ENCODE results near the gene NR1I3. TPM values are rescaled to one million over a fixed set of nuclear protein-coding genes. Genes with fewer than 3 reads are reported as not detected.

The NR1I3 gene
- not detected for polyA plus RNA-seq (2013, experiment 1 of 2)
- polyA plus RNA-seq (2013, experiment 2 of 2): not detected

GRCh38 chr1:161238039-161238473 is at the start of gene NR1I3:
Gene NR1I3 (minus strand): TSS chr1:161238203. CDS start chr1:161236565, 1,638 bp downstream.
- H3K4me1 ChIP-seq (ENCODE audit: control insufficient read depth, insufficient read depth, low read length, poor library complexity, severe bottlenecking): no peaks in the 10 kb centered on the region
- H3K9me3 ChIP-seq (ENCODE audit: control insufficient read depth, low read length): no peaks in the 10 kb centered on the region
- 65 to 76% methylated on average over 3 of the region's 4 CpGs for WGBS, 2 experiments (ENCODE audit: insufficient coverage in 2 of 2)
- H3K36me3 ChIP-seq (ENCODE audit: control insufficient read depth, insufficient read depth, low read length): no peaks in the 10 kb centered on the region
- no peak within 1 kb of the TSS for H3K27ac ChIP-seq (ENCODE audit: low read depth, low read length, severe bottlenecking)
- no peak within 1 kb of the TSS for H3K4me3 ChIP-seq (ENCODE audit: extremely low read depth, insufficient read depth, low read length, poor library complexity, severe bottlenecking)

DNA sequence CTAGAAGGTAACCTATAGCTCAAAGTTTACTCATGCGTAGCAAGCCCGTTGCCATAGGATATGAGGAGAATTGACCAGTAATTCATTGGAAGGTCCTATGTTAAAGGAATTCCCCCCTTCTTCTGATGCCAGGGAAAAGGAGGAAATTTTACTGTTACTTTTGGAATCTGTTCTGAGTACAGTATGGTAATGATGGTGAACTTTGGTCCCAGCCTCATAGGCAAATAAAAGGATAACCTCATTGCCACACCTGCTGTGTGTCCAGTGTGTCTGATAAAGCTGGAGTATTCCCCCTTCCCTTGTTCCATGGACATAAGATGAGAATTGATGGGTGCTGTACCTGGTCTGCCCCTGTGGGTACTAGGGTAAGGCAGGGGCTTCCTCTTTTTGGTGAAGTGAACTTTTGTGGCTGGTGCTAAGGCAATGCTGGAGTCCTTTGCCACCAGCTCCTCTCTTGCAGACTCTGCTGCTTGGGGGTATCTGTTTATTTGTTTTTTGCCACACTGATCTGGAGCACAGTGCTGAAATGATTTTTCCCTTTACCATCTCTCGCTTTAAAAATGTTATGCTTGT is 49.6 kb upstream of the NR1I3 start:
- H3K9me3 ChIP-seq (ENCODE audit: control insufficient read depth, low read length): no peaks in the 10 kb centered on the region
- H3K36me3 ChIP-seq (ENCODE audit: control insufficient read depth, insufficient read depth, low read length): no peaks in the 10 kb centered on the region
- H3K27ac ChIP-seq (ENCODE audit: low read depth, low read length, severe bottlenecking): no peak overlapping the region
- H3K4me1 ChIP-seq (ENCODE audit: control insufficient read depth, insufficient read depth, low read length, poor library complexity, severe bottlenecking): no peaks in the 10 kb centered on the region
- no peak overlapping the region for H3K4me3 ChIP-seq (ENCODE audit: extremely low read depth, insufficient read depth, low read length, poor library complexity, severe bottlenecking)
- WGBS, 2 experiments (ENCODE audit: insufficient coverage in 2 of 2): 80% methylated on average over 1 of the region's 3 CpGs; no CpG with 5 or more reads in 1 of the 2 experiments

- Histone ChIP-seq H3K27ac (ENCODE audit: low read depth, low read length, severe bottlenecking) (no peak overlapping the region), H3K4me3 (ENCODE audit: extremely low read depth, insufficient read depth, low read length, poor library complexity, severe bottlenecking) (no peak overlapping the region), H3K4me1 (ENCODE audit: control insufficient read depth, insufficient read depth, low read length, poor library complexity, severe bottlenecking) (no peaks in the 10 kb centered on the region), H3K9me3 (ENCODE audit: control insufficient read depth, low read length) (no peaks in the 10 kb centered on the region), H3K36me3 (ENCODE audit: control insufficient read depth, insufficient read depth, low read length) (no peaks in the 10 kb centered on the region)
- 68 to 83% methylated on average over 2 to 4 of the region's 5 CpGs for WGBS, 2 experiments (ENCODE audit: insufficient coverage in 2 of 2)
Observed at GRCh38 chr1:161285521-161285920, 47.5 kb upstream of the NR1I3 start.

DNA sequence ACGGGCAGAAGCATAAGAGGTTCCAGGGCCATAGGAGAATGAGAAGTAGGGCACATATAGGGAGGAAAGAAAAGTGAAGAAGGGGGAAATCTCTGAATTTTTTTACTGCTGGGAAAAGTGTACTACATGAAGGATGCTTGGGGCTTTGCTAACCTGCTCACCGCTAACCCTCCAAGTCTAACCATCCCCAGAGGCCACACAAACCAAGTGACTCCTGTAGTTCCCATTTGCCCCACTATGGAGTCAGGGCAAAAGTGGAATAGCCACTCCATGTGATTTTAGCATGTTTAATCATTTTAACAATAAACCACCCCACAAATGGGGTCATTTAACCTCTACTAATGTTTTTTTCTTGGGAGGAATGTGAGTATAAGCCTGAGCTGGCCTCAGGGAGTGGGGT is 47.1 kb upstream of the NR1I3 start:
- 75% methylated on average over 1 to 2 of the region's 2 CpGs for WGBS, 2 experiments (ENCODE audit: insufficient coverage in 2 of 2)
- Histone ChIP-seq H3K4me3 (ENCODE audit: extremely low read depth, insufficient read depth, low read length, poor library complexity, severe bottlenecking) (no peak overlapping the region), H3K9me3 (ENCODE audit: control insufficient read depth, low read length) (no peaks in the 10 kb centered on the region), H3K4me1 (ENCODE audit: control insufficient read depth, insufficient read depth, low read length, poor library complexity, severe bottlenecking) (no peaks in the 10 kb centered on the region), H3K36me3 (ENCODE audit: control insufficient read depth, insufficient read depth, low read length) (no peaks in the 10 kb centered on the region), H3K27ac (ENCODE audit: low read depth, low read length, severe bottlenecking) (no peak overlapping the region)

DNA sequence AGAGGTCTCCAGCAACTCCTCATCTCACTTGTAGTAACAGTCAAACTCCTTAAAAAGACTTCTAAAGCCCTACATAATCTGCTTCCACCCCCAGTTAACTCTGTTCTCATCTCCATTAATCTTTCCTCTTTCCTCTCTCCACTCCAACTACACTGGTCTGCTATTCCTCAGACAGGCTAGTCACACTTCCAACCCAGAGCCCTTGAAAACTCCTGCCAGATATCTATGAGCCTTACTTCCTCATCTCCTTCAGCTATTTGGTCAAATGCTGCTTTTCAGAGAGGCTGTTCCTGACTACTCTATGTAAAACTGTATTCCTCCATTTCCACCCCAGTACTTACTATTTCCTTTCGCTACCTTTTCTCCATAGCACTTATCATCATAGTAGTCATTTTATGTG is 45.0 kb upstream of the NR1I3 start:
- WGBS, 2 experiments (ENCODE audit: insufficient coverage in 2 of 2): no CpG with 5 or more reads among the region's 1 CpG
- Histone ChIP-seq H3K4me3 (ENCODE audit: extremely low read depth, insufficient read depth, low read length, poor library complexity, severe bottlenecking) (no peak overlapping the region), H3K9me3 (ENCODE audit: control insufficient read depth, low read length) (no peaks in the 10 kb centered on the region), H3K36me3 (ENCODE audit: control insufficient read depth, insufficient read depth, low read length) (no peaks in the 10 kb centered on the region), H3K4me1 (ENCODE audit: control insufficient read depth, insufficient read depth, low read length, poor library complexity, severe bottlenecking) (no peaks in the 10 kb centered on the region), H3K27ac (ENCODE audit: low read depth, low read length, severe bottlenecking) (no peak overlapping the region)

DNA sequence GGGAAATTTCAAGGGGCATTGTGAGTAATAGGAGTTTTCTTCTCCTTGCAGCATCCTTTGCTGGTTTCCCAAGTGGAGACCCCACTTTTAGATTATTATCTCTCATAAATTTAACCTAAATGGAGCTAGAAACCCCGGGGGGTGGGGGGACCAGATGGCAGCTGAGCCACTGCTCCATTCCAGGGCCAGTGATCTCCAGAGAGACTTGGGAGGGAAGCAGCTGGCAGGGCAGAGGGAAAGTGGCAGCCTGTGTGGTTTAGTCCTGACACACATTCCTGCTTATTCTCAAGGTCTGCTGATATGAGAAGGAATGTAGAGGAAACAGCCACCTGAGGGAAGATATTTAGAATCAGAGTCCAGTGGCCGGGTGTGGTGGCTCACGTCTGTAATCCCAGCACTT is 36.9 kb upstream of the NR1I3 start:
- Histone ChIP-seq H3K27ac (ENCODE audit: low read depth, low read length, severe bottlenecking) (peak overlapping the region; percentile 19), H3K4me3 (ENCODE audit: extremely low read depth, insufficient read depth, low read length, poor library complexity, severe bottlenecking) (no peak overlapping the region), H3K36me3 (ENCODE audit: control insufficient read depth, insufficient read depth, low read length) (no peaks in the 10 kb centered on the region), H3K9me3 (ENCODE audit: control insufficient read depth, low read length) (no peaks in the 10 kb centered on the region), H3K4me1 (ENCODE audit: control insufficient read depth, insufficient read depth, low read length, poor library complexity, severe bottlenecking) (no peaks in the 10 kb centered on the region)
- WGBS, 2 experiments (ENCODE audit: insufficient coverage in 2 of 2): 80% methylated on average over 3 of the region's 3 CpGs; no CpG with 5 or more reads in 1 of the 2 experiments

- WGBS, 2 experiments (ENCODE audit: insufficient coverage in 2 of 2): 67 to 77% methylated on average over 2 to 3 of the region's 3 CpGs
Observed at GRCh38 chr1:161273402-161273801, 35.4 kb upstream of the NR1I3 start.

DNA sequence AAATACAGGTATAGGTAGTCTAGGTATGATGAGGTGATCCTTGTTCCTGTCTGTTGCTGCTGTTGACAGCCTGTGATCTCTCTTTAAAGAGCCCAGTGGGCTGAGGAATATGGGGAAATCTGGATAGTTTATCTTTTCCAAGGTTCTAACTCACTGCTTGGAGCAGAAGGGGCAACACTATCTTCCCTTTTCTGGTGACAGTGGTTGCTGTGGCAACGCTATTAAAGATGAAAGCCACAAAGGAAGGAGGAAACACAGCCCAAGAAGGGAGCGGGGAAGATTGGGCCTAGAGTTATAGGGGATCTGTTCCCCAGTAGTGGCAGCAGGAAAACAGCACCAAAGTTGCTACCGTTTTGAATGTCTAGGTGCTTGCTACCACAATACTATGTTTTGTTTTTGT is 29.3 kb upstream of the NR1I3 start:
- Histone ChIP-seq H3K4me1 (ENCODE audit: control insufficient read depth, insufficient read depth, low read length, poor library complexity, severe bottlenecking) (peaks cover 9% of the 10 kb centered on the region), H3K27ac (ENCODE audit: low read depth, low read length, severe bottlenecking) (no peak overlapping the region), H3K36me3 (ENCODE audit: control insufficient read depth, insufficient read depth, low read length) (no peaks in the 10 kb centered on the region), H3K4me3 (ENCODE audit: extremely low read depth, insufficient read depth, low read length, poor library complexity, severe bottlenecking) (no peak overlapping the region), H3K9me3 (ENCODE audit: control insufficient read depth, low read length) (no peaks in the 10 kb centered on the region)
- WGBS, 2 experiments (ENCODE audit: insufficient coverage in 2 of 2): 73 to 92% methylated on average over 2 to 3 of the region's 3 CpGs

More at GRCh38 chr1:161273402-161273801, 35.4 kb upstream of the NR1I3 start:
- no peak overlapping the region for H3K4me3 ChIP-seq (ENCODE audit: extremely low read depth, insufficient read depth, low read length, poor library complexity, severe bottlenecking)
- no peaks in the 10 kb centered on the region for H3K36me3 ChIP-seq (ENCODE audit: control insufficient read depth, insufficient read depth, low read length)
- H3K27ac ChIP-seq (ENCODE audit: low read depth, low read length, severe bottlenecking): no peak overlapping the region
- H3K9me3 ChIP-seq (ENCODE audit: control insufficient read depth, low read length): no peaks in the 10 kb centered on the region
- no peaks in the 10 kb centered on the region for H3K4me1 ChIP-seq (ENCODE audit: control insufficient read depth, insufficient read depth, low read length, poor library complexity, severe bottlenecking)

DNA sequence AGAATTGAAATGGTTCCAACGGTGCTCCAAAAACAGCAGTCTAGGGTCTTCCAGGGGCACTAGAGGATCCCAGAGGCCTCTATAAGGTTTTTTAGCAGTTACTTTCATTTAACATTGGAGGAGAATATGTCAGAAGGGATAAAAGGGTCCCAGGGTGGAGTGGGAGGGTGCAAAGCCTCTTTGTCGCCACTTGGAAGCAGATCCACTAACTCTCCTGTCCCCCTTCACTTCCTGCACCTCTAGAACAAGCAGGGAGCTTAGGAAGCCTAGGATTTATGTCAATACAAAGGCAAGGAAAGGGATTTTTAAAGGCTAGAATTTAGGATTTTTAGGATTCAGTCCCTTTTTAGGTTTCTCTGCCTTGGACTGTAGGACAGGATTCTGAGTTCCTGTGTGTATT is 28.8 kb upstream of the NR1I3 start:
- H3K4me1 ChIP-seq (ENCODE audit: control insufficient read depth, insufficient read depth, low read length, poor library complexity, severe bottlenecking): peaks cover 9% of the 10 kb centered on the region
- peak overlapping the region; percentile 5 for H3K27ac ChIP-seq (ENCODE audit: low read depth, low read length, severe bottlenecking)
- WGBS, 2 experiments (ENCODE audit: insufficient coverage in 2 of 2): 77 to 83% methylated on average over 1 to 2 of the region's 2 CpGs
- H3K9me3 ChIP-seq (ENCODE audit: control insufficient read depth, low read length): no peaks in the 10 kb centered on the region
- H3K4me3 ChIP-seq (ENCODE audit: extremely low read depth, insufficient read depth, low read length, poor library complexity, severe bottlenecking): no peak overlapping the region
- no peaks in the 10 kb centered on the region for H3K36me3 ChIP-seq (ENCODE audit: control insufficient read depth, insufficient read depth, low read length)

DNA sequence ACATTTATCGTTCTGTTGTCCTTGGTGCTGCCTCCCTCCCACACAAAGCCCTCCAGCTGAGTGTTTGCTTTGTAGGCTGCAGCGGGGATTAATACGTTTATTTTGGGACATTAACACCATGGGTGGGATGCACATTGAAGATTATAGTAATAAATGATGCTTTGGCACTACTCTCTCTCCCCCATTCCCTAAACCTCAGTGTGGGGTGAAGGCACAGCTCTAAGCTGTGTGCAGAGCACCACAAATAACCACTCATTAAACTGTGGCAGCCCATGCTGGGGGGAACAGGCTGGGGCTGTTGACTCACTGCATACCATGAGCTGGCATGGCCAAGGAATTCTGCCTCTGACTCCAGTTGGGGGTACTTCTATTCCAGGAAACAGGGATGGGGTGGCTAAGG is 28.2 kb upstream of the NR1I3 start:
- Histone ChIP-seq H3K27ac (ENCODE audit: low read depth, low read length, severe bottlenecking) (peak overlapping the region; percentile 5), H3K4me1 (ENCODE audit: control insufficient read depth, insufficient read depth, low read length, poor library complexity, severe bottlenecking) (peaks cover 9% of the 10 kb centered on the region), H3K36me3 (ENCODE audit: control insufficient read depth, insufficient read depth, low read length) (no peaks in the 10 kb centered on the region), H3K9me3 (ENCODE audit: control insufficient read depth, low read length) (no peaks in the 10 kb centered on the region), H3K4me3 (ENCODE audit: extremely low read depth, insufficient read depth, low read length, poor library complexity, severe bottlenecking) (no peak overlapping the region)
- no CpG with 5 or more reads among the region's 3 CpGs for WGBS, 2 experiments (ENCODE audit: insufficient coverage in 2 of 2)

GRCh38 chr1:161265305-161265704 is 27.3 kb upstream of the NR1I3 start:
- Histone ChIP-seq H3K4me3 (ENCODE audit: extremely low read depth, insufficient read depth, low read length, poor library complexity, severe bottlenecking) (no peak overlapping the region), H3K27ac (ENCODE audit: low read depth, low read length, severe bottlenecking) (no peak overlapping the region), H3K9me3 (ENCODE audit: control insufficient read depth, low read length) (no peaks in the 10 kb centered on the region), H3K4me1 (ENCODE audit: control insufficient read depth, insufficient read depth, low read length, poor library complexity, severe bottlenecking) (peaks cover 9% of the 10 kb centered on the region), H3K36me3 (ENCODE audit: control insufficient read depth, insufficient read depth, low read length) (no peaks in the 10 kb centered on the region)
- 65 to 79% methylated on average over 2 to 3 of the region's 5 CpGs for WGBS, 2 experiments (ENCODE audit: insufficient coverage in 2 of 2)
